HepG2 (cell line): ENCODE results near the gene EFNA3. TPM values are rescaled to one million over a fixed set of nuclear protein-coding genes. Genes with fewer than 3 reads are reported as not detected.

Experiments
- DR1 ChIP-seq: sonication (generic); formaldehyde crosslinking; IDR thresholded peaks from 2 replicates; pipeline ENCODE4 v1.8.0; 2021; ENCODE audit warnings: mild to moderate bottlenecking, missing genetic modification reagents, inconsistent platforms
- ETV5 ChIP-seq: IDR thresholded peaks from 2 replicates; pipeline ENCODE4 v1.6.1; 2018; ENCODE audit warnings: missing biosample characterization, missing genetic modification reagents, inconsistent platforms, borderline replicate concordance
- KDM5B ChIP-seq: sonication (generic); formaldehyde crosslinking; IDR thresholded peaks from 2 replicates; pipeline ENCODE4 v1.4.0; 2020; ENCODE audit warnings: missing genetic modification reagents, mild to moderate bottlenecking, borderline replicate concordance
- RELA ChIP-seq: sonication (generic); formaldehyde crosslinking; IDR thresholded peaks from 2 replicates; pipeline ENCODE4 v1.4.0; 2020; ENCODE audit warnings: missing genetic modification reagents
- RXRB ChIP-seq: IDR thresholded peaks from 2 replicates; pipeline ENCODE4 v1.6.1; 2016; ENCODE audit warnings: borderline replicate concordance, missing genetic modification reagents, missing compliant biosample characterization
- SP4 ChIP-seq: sonication (generic); formaldehyde crosslinking; IDR thresholded peaks from 2 replicates; pipeline ENCODE4 v1.8.1; 2023; ENCODE audit warnings: mild to moderate bottlenecking, missing genetic modification reagents
- THYN1 ChIP-seq: sonication (generic); formaldehyde crosslinking; IDR thresholded peaks from 2 replicates; pipeline ENCODE4 v1.8.1; 2023; ENCODE audit warnings: low read depth, mild to moderate bottlenecking, moderate library complexity, missing genetic modification reagents, borderline replicate concordance
- ZEB1 ChIP-seq: IDR thresholded peaks from 2 replicates; pipeline ENCODE4 v1.6.1; 2012; ENCODE audit warnings: mild to moderate bottlenecking, low read depth, inconsistent platforms; ENCODE audit not compliant: insufficient replicate concordance
- ZNF12 ChIP-seq: sonication (generic); formaldehyde crosslinking; IDR thresholded peaks from 2 replicates; pipeline ENCODE4 v1.5.0; 2020; ENCODE audit warnings: missing genetic modification reagents
- ZNF256 ChIP-seq: sonication (generic); formaldehyde crosslinking; conservative IDR thresholded peaks from 2 replicates; pipeline ENCODE4 v1.4.0; 2020; ENCODE audit warnings: missing genetic modification reagents
- ZNF337 ChIP-seq: sonication (generic); formaldehyde crosslinking; IDR thresholded peaks from 2 replicates; pipeline ENCODE4 v1.5.1; 2020; ENCODE audit warnings: missing genetic modification reagents, low read depth, mild to moderate bottlenecking, borderline replicate concordance
- ZNF674 ChIP-seq: sonication (generic); formaldehyde crosslinking; IDR thresholded peaks from 2 replicates; pipeline ENCODE4 v1.5.0; 2020; ENCODE audit warnings: low read depth, mild to moderate bottlenecking, missing genetic modification reagents
- polyA plus RNA-seq, 8 experiments: library from polyadenylated mRNA; depleted of rRNA in 3 of 8; stranded (reverse) in 7 of 8; unstranded in 1 of 8; fragments of >200 nt; fragmentation: Illumina TruSeq in 4 of 8; extraction: Trizol in 4 of 8; gene quantifications; 2 replicates each; pipeline versions ENCODE4 v1.2.1 to v1.2.3, GENCODE V29; 2011 to 2016; ENCODE audit warnings: low read depth in 4 of 8, missing spikeins in 1 of 8, mixed read lengths in 1 of 8; ENCODE audit not compliant: insufficient read depth in 1 of 8
- total RNA-seq, 5 experiments: library from RNA; depleted of rRNA; stranded (reverse); fragments of >200 nt; fragmentation: Illumina TruSeq; extraction: Trizol; gene quantifications; 2 replicates each; pipeline ENCODE4 v1.2.3, GENCODE V29; 2016; ENCODE audit warnings: low read depth in 1 of 5
- TF ChIP-seq, protein P1 (sequence below): sonication (generic); formaldehyde crosslinking; IDR thresholded peaks from 2 replicates; pipeline ENCODE4 v1.8.1; 2023; ENCODE audit warnings: mild to moderate bottlenecking, moderate library complexity, missing genetic modification reagents
- TF ChIP-seq, protein P2 (sequence below), 2 experiments: sonication (generic) in 1 of 2; formaldehyde crosslinking in 1 of 2; IDR thresholded peaks; 2 replicates each; pipeline versions ENCODE4 v1.4.0 to v1.6.1; 2018 to 2020; ENCODE audit warnings: missing genetic modification reagents in 2 of 2, borderline replicate concordance in 1 of 2, low read depth in 1 of 2, mild to moderate bottlenecking in 1 of 2, missing biosample characterization in 1 of 2
- TF ChIP-seq, protein P3 (sequence below): sonication (generic); formaldehyde crosslinking; IDR thresholded peaks from 2 replicates; pipeline ENCODE4 v1.4.0; 2020; ENCODE audit warnings: low read depth, missing genetic modification reagents
- TF ChIP-seq, protein P4 (sequence below): sonication (generic); formaldehyde crosslinking; IDR thresholded peaks from 2 replicates; pipeline ENCODE4 v1.8.1; 2023; ENCODE audit warnings: missing genetic modification reagents, inconsistent platforms, borderline replicate concordance
- TF ChIP-seq, protein P5 (sequence below): sonication (generic); formaldehyde crosslinking; IDR thresholded peaks from 2 replicates; pipeline ENCODE4 v1.8.0; 2022; ENCODE audit warnings: missing genetic modification reagents, mild to moderate bottlenecking, borderline replicate concordance
- TF ChIP-seq, protein P6 (sequence below): sonication (generic); formaldehyde crosslinking; IDR thresholded peaks from 2 replicates; pipeline ENCODE4 v1.4.0; 2020; ENCODE audit warnings: missing genetic modification reagents

The EFNA3 gene
- total and polyA plus RNA-seq, 2 of the 13 experiments (the other 11 are each of a cell fraction or from before 2014, with no cell fraction given) = 1.0 to 5.7 TPM

DNA sequence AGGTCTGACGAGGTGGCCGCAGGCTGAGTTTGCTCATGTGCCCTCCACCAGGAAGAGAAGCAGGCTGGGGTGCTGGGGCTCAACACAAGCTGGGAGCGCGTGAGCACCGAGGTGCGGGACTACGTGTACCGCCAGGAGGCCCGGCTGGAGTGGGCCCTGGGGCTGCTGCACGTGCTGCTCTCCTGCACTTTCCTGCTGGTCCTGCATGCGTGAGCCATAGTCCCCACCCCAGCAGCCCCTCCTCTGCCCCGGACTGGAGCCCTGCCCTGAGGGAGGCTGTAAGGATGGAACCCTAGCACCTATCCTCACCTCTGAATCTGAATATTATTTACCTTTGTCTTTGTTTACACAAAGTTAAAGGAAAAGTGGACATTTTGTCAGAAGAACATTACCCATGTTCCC lies 35.3 kb upstream of the EFNA3 start (continued):
- TF ChIP-seq ETV5 (CRISPR knock-in tag) = no peak
- TF ChIP-seq RELA = no peak
- TF ChIP-seq ZNF674 (CRISPR knock-in tag) = no peak
- TF ChIP-seq DR1 = no peak
- TF ChIP-seq, protein P1, sequence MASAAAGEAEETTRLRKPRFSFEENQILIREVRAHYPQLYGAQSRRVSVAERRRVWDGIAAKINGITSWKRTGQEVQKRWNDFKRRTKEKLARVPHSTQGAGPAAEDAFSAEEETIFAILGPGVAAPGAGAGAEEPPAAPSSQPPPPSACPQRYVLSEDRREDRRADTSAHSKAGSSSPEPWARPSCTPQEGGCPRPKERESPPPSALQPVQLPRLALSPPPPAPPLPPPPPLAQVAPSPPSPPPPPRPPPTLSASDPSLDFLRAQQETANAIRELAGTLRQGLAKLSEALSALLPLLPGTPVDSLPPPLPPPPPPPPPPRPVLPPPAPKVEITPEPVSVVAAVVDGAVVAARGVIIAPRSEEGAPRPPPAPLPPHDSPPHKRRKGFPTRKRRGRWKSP (CRISPR knock-in tag) = 0 out of 2 replicates have a peak, but pooled peaks have one; percentile 31
- TF ChIP-seq ZNF12 = 0 out of 2 replicates have a peak, but pooled peaks have one; percentile 20
- TF ChIP-seq, protein P2, sequence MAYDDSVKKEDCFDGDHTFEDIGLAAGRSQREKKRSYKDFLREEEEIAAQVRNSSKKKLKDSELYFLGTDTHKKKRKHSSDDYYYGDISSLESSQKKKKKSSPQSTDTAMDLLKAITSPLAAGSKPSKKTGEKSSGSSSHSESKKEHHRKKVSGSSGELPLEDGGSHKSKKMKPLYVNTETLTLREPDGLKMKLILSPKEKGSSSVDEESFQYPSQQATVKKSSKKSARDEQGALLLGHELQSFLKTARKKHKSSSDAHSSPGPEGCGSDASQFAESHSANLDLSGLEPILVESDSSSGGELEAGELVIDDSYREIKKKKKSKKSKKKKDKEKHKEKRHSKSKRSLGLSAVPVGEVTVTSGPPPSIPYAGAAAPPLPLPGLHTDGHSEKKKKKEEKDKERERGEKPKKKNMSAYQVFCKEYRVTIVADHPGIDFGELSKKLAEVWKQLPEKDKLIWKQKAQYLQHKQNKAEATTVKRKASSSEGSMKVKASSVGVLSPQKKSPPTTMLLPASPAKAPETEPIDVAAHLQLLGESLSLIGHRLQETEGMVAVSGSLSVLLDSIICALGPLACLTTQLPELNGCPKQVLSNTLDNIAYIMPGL (CRISPR knock-in tag; IDR thresholded peaks at IDR 0.05; ENCODE audit: borderline replicate concordance in 1 of 2, low read depth in 1 of 2) = peak in 1 of 2 experiments; percentile 21; a peak in 1 of 4 replicates
- 0 out of 2 replicates have a peak, but pooled peaks have one; percentile 20 for TF ChIP-seq SP4 (CRISPR knock-in tag)
- no peak for TF ChIP-seq ZNF256 (CRISPR knock-in tag)
- no peak for TF ChIP-seq THYN1
- TF ChIP-seq RXRB (CRISPR knock-in tag) = no peak
- TF ChIP-seq, protein P3, sequence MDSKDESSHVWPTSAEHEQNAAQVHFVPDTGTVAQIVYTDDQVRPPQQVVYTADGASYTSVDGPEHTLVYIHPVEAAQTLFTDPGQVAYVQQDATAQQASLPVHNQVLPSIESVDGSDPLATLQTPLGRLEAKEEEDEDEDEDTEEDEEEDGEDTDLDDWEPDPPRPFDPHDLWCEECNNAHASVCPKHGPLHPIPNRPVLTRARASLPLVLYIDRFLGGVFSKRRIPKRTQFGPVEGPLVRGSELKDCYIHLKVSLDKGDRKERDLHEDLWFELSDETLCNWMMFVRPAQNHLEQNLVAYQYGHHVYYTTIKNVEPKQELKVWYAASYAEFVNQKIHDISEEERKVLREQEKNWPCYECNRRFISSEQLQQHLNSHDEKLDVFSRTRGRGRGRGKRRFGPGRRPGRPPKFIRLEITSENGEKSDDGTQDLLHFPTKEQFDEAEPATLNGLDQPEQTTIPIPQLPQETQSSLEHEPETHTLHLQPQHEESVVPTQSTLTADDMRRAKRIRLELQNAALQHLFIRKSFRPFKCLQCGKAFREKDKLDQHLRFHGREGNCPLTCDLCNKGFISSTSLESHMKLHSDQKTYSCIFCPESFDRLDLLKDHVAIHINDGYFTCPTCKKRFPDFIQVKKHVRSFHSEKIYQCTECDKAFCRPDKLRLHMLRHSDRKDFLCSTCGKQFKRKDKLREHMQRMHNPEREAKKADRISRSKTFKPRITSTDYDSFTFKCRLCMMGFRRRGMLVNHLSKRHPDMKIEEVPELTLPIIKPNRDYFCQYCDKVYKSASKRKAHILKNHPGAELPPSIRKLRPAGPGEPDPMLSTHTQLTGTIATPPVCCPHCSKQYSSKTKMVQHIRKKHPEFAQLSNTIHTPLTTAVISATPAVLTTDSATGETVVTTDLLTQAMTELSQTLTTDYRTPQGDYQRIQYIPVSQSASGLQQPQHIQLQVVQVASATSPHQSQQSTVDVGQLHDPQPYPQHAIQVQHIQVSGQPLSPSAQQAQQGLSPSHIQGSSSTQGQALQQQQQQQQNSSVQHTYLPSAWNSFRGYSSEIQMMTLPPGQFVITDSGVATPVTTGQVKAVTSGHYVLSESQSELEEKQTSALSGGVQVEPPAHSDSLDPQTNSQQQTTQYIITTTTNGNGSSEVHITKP = no peak
- TF ChIP-seq, protein P4, sequence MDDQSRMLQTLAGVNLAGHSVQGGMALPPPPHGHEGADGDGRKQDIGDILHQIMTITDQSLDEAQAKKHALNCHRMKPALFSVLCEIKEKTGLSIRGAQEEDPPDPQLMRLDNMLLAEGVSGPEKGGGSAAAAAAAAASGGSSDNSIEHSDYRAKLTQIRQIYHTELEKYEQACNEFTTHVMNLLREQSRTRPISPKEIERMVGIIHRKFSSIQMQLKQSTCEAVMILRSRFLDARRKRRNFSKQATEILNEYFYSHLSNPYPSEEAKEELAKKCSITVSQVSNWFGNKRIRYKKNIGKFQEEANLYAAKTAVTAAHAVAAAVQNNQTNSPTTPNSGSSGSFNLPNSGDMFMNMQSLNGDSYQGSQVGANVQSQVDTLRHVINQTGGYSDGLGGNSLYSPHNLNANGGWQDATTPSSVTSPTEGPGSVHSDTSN (CRISPR knock-in tag) = no peak
- no peak for TF ChIP-seq ZEB1
- no peak for TF ChIP-seq KDM5B
- TF ChIP-seq, protein P5, sequence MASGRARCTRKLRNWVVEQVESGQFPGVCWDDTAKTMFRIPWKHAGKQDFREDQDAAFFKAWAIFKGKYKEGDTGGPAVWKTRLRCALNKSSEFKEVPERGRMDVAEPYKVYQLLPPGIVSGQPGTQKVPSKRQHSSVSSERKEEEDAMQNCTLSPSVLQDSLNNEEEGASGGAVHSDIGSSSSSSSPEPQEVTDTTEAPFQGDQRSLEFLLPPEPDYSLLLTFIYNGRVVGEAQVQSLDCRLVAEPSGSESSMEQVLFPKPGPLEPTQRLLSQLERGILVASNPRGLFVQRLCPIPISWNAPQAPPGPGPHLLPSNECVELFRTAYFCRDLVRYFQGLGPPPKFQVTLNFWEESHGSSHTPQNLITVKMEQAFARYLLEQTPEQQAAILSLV (CRISPR knock-in tag) = no peak
- TF ChIP-seq, protein P6, sequence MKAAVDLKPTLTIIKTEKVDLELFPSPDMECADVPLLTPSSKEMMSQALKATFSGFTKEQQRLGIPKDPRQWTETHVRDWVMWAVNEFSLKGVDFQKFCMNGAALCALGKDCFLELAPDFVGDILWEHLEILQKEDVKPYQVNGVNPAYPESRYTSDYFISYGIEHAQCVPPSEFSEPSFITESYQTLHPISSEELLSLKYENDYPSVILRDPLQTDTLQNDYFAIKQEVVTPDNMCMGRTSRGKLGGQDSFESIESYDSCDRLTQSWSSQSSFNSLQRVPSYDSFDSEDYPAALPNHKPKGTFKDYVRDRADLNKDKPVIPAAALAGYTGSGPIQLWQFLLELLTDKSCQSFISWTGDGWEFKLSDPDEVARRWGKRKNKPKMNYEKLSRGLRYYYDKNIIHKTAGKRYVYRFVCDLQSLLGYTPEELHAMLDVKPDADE (CRISPR knock-in tag) = no peak
- no peak for TF ChIP-seq ZNF337 (CRISPR knock-in tag)
